HG02678 (cell line): ENCODE measurements around the gene ST6GALNAC1.

Source experiments
- ATAC-seq: cut with Tn5 transposase; IDR thresholded peaks from one replicate; pipeline ENCODE4 v1.9.1; 2021; ENCODE audit warnings: mild to moderate bottlenecking, moderate library complexity; ENCODE audit not compliant: unreplicated experiment

The ST6GALNAC1 gene

DNA sequence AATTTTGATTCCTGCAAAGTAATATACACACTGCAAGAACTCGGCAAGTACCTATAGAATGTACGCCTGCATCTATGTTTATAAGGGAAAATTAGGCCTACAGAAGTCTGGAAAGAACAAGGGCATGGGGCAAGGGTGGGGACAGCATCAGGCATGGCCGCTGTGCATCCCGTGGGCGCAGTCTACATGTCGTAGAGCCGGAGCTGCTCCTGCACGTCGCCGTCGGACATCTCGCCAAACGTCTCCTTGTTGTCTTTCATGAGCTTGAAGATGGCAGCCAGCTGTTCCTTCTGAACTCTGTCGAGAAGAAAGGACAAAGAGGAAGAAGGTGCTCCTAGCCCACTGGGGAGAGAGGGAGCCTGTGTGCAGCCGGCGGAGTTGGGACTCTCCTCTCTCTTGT, 33.8 kb upstream of the ST6GALNAC1 start:
- no peak for ATAC-seq

DNA sequence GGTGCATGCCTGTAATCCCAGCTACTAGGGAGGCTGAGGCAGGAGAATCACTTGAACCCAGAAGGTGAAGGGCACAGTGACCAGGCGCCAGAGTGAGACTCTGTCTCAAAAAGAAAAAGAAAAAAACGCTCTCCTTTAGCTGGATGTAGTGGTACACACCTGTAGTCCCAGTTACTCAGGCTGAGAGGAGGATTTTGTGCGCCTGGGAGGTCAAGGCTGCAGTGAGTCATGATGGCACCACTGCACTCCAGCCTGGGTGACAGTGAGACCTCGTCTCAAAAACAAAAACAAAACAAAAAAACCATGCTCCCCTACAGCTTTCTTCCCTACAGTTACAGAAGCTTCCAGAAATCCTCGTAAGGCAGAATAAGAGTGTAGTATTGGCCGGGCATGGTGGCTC, 33.1 kb upstream of the ST6GALNAC1 start:
- no peak for ATAC-seq

DNA sequence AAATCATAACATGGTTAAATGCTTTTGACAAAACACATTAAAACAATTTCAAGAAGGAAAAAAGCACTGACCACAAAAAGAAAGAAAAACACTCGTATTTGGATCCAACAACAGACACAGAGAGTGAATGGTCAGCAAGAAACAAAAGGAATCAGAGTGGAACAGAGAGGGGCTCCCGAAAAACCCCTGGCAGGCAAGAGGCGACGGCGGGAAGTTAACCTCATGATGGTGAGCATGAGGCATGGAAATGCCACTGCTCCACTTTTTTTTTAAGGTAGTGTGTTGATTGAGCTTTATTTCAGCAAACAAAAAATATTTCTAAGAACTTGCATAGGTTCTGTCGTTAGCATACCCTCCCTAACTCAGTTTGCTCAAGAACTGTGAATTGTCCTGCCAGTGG, 32.1 kb upstream of the ST6GALNAC1 start:
- no peak for ATAC-seq

DNA sequence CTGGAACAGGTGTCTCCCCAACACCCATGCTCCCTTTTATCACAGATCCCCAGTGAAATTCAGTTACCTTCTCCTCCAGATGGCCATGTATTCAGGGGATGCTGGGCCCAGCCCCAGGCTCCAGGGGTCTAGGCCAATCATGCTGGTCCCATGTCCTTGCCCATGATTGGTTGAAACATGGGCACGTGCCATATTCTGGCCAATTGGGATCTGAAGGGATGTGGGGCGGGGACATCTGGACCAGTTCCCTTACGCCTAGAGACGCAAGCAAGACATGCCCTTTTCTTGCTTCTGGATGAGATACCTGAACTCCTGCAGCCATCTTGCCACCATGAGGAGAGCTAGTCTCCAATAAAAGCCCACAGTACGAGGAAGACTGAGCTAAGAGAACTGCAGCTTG, 31.0 kb upstream of the ST6GALNAC1 start:
- no peak for ATAC-seq

DNA sequence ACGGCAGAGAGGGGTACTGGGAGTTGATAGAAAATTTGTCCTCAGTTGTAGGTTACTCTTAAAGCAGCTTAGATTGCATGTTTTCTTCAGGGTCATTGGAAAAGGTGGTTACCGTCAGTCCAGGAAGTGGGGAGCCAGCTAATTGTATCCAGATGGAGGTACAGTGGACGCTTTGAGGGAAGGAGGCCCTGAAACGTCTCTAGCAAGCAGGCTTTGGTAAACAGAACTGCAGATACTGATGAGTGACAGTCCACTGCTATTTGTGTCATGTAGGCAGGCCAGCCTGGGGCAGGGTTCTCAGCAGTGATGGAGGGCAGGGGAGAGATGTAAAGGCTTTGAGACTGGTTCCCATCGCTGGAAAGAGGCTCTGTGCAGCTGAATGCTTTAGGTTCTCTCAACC, 30.2 kb upstream of the ST6GALNAC1 start:
- ATAC-seq: no peak

DNA sequence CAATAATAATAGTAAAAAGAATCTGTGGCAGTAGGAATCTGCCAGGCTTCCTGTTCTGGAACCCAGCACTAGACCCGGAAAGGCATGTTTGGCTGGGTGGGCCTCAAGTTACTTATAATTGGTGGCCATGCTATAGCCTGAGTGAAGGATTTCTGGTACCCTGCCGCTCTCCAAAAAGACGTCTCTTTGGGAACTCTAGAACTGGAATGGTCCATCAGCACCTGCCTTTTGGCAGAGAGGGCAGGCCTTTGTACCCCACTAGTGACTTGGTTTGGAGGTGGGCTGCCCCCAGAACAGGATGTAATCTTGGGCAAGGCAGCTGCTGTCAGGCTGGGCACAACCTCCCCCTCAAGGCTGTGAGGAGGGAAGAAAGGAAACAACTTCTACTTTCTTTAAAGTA, 29.3 kb upstream of the ST6GALNAC1 start:
- ATAC-seq: no peak

DNA sequence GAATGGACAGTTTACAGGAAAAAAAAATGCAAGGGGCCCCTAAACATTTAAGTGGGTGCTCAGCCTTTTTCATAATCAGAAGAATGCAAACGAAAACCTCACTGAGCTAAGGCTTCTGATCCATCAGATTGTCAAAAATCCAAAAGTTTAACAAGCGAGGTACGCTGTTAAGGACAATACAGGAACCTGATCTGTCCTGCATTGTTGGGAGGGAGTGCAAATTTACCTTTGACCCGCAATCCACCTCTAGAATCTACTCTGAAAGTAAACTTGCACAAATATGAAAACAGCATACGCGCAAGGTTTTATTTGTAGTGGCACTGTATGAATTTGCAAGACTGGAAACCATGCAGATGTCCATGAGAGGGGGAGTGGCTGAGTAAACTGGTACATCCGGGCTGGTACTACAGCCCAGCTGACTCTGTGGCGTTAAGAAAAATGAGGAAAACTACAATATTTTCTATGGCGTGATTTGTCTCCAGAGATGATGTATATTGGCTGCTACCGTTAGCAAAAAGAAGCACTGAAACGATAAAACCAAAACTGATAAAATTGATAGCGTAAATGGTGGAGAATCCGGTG, 28.8 kb upstream of the ST6GALNAC1 start:
- no peak for ATAC-seq

DNA sequence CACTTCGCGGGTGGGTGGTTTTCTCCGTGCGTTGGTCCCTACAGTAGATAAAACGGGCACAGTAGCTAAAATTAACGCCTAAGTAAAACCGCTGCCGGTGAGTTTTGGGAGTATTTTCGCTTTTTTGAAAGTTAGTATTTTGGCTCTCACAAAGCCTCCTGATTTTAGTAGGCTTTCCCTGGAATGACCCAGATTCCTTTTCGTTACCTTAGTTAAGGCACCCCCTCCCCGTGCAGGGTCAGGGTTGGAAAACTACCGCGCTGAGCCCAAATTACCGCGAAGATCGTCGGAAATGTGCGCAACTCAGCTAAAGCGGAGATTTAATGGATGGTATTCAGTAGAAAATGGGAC, 28.3 kb upstream of the ST6GALNAC1 start:
- no peak for ATAC-seq

- ATAC-seq: peak; percentile 99
Observed at GRCh38 chr17:76671123-76671911, 27.8 kb upstream of the ST6GALNAC1 start.

DNA sequence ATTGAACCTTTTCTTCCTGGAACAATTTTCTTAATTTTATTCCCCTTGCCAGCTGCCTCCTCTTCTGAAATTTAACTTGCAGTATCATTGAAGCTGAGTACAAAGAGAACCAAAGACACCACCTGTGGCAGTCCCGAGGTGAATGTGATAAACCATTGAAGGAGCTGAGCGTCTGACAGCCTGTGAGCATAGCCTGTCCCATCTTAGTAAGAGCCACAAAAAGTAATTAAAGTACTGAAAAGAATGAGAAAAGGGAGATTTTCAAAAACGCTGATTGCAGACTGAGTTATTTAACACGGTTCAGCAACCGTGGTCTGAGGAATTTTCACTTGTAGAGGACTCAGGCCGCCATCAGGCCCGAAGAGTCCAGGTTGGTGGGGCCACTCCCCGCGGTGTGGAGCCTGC, 27.2 kb upstream of the ST6GALNAC1 start:
- ATAC-seq: no peak

- no peak for ATAC-seq
Observed at GRCh38 chr17:76670020-76670717, 26.6 kb upstream of the ST6GALNAC1 start.

GRCh38 chr17:76667786-76668453, 24.4 kb upstream of the ST6GALNAC1 start:
- no peak for ATAC-seq

DNA sequence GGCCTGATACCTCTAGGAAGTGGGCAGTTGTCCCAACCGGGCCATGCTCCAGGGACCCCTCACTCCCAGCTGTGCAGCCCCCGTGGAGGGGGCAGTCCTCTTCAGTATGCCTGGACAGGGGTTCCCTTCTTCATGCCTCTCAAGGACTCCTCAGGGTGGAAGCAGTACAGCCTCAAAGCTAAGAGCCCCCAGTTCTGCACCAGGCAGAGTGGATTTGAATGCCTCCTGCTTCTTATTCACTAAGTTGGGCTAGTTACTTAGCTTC, 23.9 kb upstream of the ST6GALNAC1 start:
- no peak for ATAC-seq

- no peak for ATAC-seq
Observed at GRCh38 chr17:76660656-76661042, 17.1 kb upstream of the ST6GALNAC1 start.

DNA sequence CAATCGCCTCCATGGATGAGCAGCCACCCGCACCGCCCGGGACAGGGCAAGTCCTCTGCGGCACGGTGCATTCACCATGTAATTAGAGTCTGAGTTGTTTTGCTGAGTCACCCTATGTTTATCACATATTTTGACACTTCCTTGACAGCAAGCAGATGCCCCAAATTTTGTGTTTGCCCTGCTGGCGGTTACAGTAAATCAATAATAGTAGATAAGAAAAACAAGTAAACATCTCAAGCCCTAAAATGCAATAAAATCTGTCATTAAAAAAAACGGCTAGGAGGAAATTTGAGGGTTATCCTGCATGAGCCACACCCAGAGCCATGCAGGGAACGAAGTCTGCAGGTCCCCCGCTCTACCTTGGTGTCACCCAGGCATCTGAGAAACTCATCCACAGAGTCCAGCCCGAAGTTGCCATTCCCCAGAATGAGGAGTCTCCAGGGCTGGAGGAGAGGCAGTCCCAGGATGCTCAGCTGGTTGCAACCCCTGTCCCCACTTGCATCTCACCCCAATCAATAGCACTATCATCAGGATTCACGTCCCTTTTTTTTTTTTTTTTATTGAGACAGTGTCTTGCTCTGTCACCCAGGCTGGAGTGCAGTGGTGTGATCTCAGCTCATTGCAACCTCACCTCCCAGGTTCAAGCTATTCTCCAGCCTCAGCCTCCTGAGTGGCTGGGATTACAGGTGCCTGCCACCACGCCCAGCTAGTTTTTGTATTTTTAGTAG, 16.5 kb upstream of the ST6GALNAC1 start:
- no peak for ATAC-seq

- ATAC-seq: no peak
Observed at GRCh38 chr17:76658242-76658662, 14.7 kb upstream of the ST6GALNAC1 start.

DNA sequence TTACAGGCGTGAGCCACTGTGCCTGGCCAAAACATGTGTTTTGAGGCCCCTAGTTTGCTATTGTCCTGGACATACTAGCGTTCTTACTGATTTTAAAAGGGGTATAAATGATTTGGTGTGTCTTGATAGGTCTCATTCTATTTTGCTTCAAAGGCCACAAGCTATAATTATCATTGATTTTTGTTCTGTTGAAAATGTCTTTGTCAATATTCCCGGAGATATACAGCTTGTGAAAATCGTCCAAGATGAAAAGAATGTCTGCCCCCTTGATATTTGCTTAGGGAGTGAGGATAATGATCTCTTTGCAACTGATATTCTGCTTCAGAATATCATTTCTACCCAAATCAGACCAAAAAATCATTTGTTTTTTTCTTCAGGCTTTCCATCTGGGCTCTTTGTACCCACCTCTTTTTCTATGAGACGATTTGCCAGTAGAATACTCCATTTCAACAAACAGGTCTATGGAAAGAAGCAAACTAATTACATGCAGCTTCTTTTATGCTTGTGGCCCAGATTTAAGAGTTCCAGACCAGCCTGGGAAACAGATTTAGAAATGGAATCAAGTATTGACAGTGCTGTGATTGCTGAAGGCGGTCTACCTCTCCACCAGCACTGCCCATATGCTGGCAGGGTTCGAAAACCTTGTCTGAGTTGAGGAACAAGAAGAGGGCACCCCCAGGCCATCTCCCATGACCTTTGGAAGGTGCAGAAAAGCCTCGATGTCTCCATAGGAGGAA, 14.1 kb upstream of the ST6GALNAC1 start:
- ATAC-seq: no peak

DNA sequence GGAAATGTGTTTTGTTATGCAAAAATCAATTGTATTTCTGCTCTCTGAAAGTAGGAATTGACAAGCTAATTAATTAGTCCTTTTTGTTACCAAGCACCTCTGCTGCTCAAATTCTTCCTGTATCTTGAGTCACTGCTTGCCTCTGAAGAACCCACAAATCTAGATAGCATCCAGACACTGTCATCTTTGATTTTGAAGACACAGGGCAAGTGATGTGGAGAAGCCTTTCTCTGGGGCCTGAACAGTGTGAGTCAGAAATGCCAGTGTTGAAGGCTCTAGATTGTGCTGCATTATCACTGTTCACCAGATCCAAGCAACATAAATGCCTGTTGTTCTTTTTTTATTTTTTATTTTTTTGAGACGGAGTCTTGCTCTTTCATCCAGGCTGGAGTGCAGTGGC, 10.9 kb upstream of the ST6GALNAC1 start:
- ATAC-seq: no peak

- no peak for ATAC-seq
Observed at GRCh38 chr17:76650504-76650903, 6.9 kb upstream of the ST6GALNAC1 start.

DNA sequence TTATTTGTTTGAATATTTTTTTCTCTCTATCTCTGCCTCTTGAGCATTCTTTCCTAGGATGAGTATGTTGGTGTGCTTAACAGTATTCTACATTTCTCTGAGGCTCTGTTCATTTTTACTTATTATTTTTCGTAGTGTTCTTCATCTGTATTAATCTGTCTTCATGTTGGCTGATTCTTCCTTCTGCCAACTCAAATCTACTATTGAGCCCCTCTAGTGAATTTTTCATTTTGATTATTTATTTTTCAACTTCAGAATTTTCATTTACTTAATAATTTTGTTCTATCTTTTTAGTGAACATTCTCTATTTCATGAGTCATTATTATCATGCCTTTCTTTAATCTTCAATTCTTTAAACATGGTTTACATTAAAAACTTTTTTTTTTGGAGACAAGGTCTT, 3.2 kb upstream of the ST6GALNAC1 start:
- no peak for ATAC-seq

- no peak for ATAC-seq
Observed at GRCh38 chr17:76645481-76645880, 1.9 kb upstream of the ST6GALNAC1 start.
